Panc1 (cell line): ENCODE data around the gene FARP1. TPM values are rescaled to one million over a fixed set of nuclear protein-coding genes. Genes with fewer than 3 reads are reported as not detected.

Experiments used
- ATAC-seq: fragments of 200-7000 bp; cut with Tn5 transposase; 2 replicates; pipeline ENCODE4 v1.9.1; 2020; ENCODE audit warnings: mild to moderate bottlenecking, moderate library complexity
- BruUV-seq: library from RNA; stranded (reverse); fragments of 400-500 nt; replicated peaks from 2 replicates; lab custom pipeline; 2021; lab: Mats Ljungman, UMichigan
- CTCF ChIA-PET: fragments of 300-600 bp; sonication (Branson Sonifier 250); formaldehyde crosslinking; loops from one replicate; lab custom pipeline; 2022; ENCODE audit warnings: antibody characterized with exemption; lab: Charles Lee
- POLR2A ChIA-PET: fragments of 300-600 bp; sonication (Branson Sonifier 250); formaldehyde crosslinking; loops from one replicate; lab custom pipeline; 2022; ENCODE audit warnings: antibody characterized with exemption; lab: Charles Lee
- DNase-seq: peaks from one replicate; pipeline ENCODE4 v3.0.0-alpha.2; 2010; ENCODE audit warnings: low read depth, low spot score
- H3K27ac ChIP-seq: 2 replicates; pipeline ENCODE4 v1.5.1; 2011; ENCODE audit warnings: mild to moderate bottlenecking, low read length, inconsistent platforms
- H3K27me3 ChIP-seq: fragments of 200-500 bp; sonication (Bioruptor generic); 2 replicates; pipeline ENCODE4 v1.6.0; 2014; ENCODE audit warnings: low read length, inconsistent platforms; ENCODE audit not compliant: control insufficient read depth, insufficient read depth
- H3K36me3 ChIP-seq: fragments of 200-500 bp; sonication (Bioruptor generic); 2 replicates; pipeline ENCODE4 v1.5.1; 2014; ENCODE audit warnings: inconsistent platforms, mild to moderate bottlenecking, low read length, moderate library complexity; ENCODE audit not compliant: control insufficient read depth, insufficient read depth
- H3K4me1 ChIP-seq: 2 replicates; pipeline ENCODE4 v1.5.1; 2011; ENCODE audit warnings: inconsistent platforms, mild to moderate bottlenecking, low read length, moderate library complexity; ENCODE audit not compliant: control insufficient read depth, insufficient read depth
- H3K4me3 ChIP-seq, 2 experiments: 2 replicates each; pipeline ENCODE4 v1.5.1; 2011 to 2012; ENCODE audit warnings: low read depth in 2 of 2, low read length in 2 of 2, mild to moderate bottlenecking in 2 of 2, inconsistent platforms in 1 of 2, moderate library complexity in 1 of 2
- H3K9me3 ChIP-seq: fragments of 200-500 bp; sonication (Bioruptor generic); 2 replicates; pipeline ENCODE4 v1.5.1; 2014; ENCODE audit warnings: low read depth, mild to moderate bottlenecking, inconsistent platforms, low read length, moderate library complexity; ENCODE audit not compliant: control insufficient read depth, insufficient read depth
- CTCF ChIP-seq: fragments of 450-650 bp; IDR thresholded peaks from 2 replicates; pipeline ENCODE4 v1.5.1; 2017; ENCODE audit warnings: mild to moderate bottlenecking
- POLR2AphosphoS5 ChIP-seq: IDR thresholded peaks from 2 replicates; pipeline ENCODE4 v1.6.1; 2012; ENCODE audit warnings: mild to moderate bottlenecking, low read depth, low read length, moderate library complexity
- SIN3A ChIP-seq: IDR thresholded peaks from 2 replicates; pipeline ENCODE4 v1.6.1; 2012; ENCODE audit warnings: low read depth, mild to moderate bottlenecking, low read length, moderate library complexity, borderline replicate concordance; ENCODE audit not compliant: insufficient read depth
- TCF7L2 ChIP-seq: IDR thresholded peaks from 2 replicates; pipeline ENCODE4 v1.6.1; 2011; ENCODE audit warnings: mild to moderate bottlenecking, low read depth, low read length, inconsistent platforms
- in situ Hi-C: cut with HindIII; loops from 2 replicates; pipeline ENCODE4 v1.10.0; 2016; ENCODE audit warnings: low sequenced_read_pairs, low pct_unique_long_range_greater_than_20kb
- intact Hi-C: fragments of 100-400 bp; cut with micrococcal nuclease; formaldehyde crosslinking; loops from one replicate; pipeline ENCODE4 v1.10.0; 2022; ENCODE audit not compliant: unreplicated experiment
- total RNA-seq: library from RNA; stranded (reverse); gene quantifications from one replicate; pipeline ENCODE4 v1.2.1, GENCODE V29; 2021; ENCODE audit not compliant: unreplicated experiment
- TF ChIP-seq, protein P1 (sequence below), 2 experiments: IDR thresholded peaks; 2 replicates each; pipeline ENCODE4 v1.6.1; 2011 to 2012; ENCODE audit warnings: low read depth in 2 of 2, control low read depth in 1 of 2, low read length in 1 of 2, mild to moderate bottlenecking in 1 of 2, moderate library complexity in 1 of 2; ENCODE audit not compliant: insufficient read depth in 1 of 2

FARP1 gene
- total RNA-seq, 1 experiment from 2014 or later: 61.9 TPM

GRCh38 chr13:98451676-98452470, 309.0 kb downstream of the FARP1 start:
- no peak for DNase-seq
- Histone ChIP-seq H3K36me3 (peaks cover 2% of the 10 kb centered on the region; the same call in 1 of the 2 replicates), H3K9me3 (no peaks in the 10 kb centered on the region), H3K27me3 (no peaks in the 10 kb centered on the region), H3K27ac (no peak overlapping the region), H3K4me1 (no peaks in the 10 kb centered on the region), H3K4me3 (no peak overlapping the region)
- intact Hi-C loops: no loop called here
- ATAC-seq: no peak
- ChIA-PET POLR2A (no interaction called here), CTCF (no interaction called here)
- in situ Hi-C loops: no loop called here
- no TSS peak for BruUV-seq
- no peak for TF ChIP-seq TCF7L2
- TF ChIP-seq POLR2AphosphoS5: no peak
- no peak for TF ChIP-seq SIN3A
- TF ChIP-seq CTCF: no peak
- TF ChIP-seq, protein P1, sequence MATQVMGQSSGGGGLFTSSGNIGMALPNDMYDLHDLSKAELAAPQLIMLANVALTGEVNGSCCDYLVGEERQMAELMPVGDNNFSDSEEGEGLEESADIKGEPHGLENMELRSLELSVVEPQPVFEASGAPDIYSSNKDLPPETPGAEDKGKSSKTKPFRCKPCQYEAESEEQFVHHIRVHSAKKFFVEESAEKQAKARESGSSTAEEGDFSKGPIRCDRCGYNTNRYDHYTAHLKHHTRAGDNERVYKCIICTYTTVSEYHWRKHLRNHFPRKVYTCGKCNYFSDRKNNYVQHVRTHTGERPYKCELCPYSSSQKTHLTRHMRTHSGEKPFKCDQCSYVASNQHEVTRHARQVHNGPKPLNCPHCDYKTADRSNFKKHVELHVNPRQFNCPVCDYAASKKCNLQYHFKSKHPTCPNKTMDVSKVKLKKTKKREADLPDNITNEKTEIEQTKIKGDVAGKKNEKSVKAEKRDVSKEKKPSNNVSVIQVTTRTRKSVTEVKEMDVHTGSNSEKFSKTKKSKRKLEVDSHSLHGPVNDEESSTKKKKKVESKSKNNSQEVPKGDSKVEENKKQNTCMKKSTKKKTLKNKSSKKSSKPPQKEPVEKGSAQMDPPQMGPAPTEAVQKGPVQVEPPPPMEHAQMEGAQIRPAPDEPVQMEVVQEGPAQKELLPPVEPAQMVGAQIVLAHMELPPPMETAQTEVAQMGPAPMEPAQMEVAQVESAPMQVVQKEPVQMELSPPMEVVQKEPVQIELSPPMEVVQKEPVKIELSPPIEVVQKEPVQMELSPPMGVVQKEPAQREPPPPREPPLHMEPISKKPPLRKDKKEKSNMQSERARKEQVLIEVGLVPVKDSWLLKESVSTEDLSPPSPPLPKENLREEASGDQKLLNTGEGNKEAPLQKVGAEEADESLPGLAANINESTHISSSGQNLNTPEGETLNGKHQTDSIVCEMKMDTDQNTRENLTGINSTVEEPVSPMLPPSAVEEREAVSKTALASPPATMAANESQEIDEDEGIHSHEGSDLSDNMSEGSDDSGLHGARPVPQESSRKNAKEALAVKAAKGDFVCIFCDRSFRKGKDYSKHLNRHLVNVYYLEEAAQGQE (IDR thresholded peaks at IDR 0.05; ENCODE audit: insufficient read depth in 1 of 2, low read depth in 2 of 2, low read length in 1 of 2): no peak

GRCh38 chr13:98452851-98453843, 310.3 kb downstream of the FARP1 start:
- Histone ChIP-seq H3K4me1 (no peaks in the 10 kb centered on the region), H3K27me3 (no peaks in the 10 kb centered on the region), H3K27ac (no peak overlapping the region), H3K36me3 (peaks cover 2% of the 10 kb centered on the region; the same call in 1 of the 2 replicates), H3K4me3 (no peak overlapping the region), H3K9me3 (no peaks in the 10 kb centered on the region)
- no peak for DNase-seq
- no TSS peak for BruUV-seq
- ATAC-seq: no peak
- no peak for TF ChIP-seq POLR2AphosphoS5
- TF ChIP-seq, protein P1 (IDR thresholded peaks at IDR 0.05; ENCODE audit: insufficient read depth in 1 of 2, low read depth in 2 of 2, low read length in 1 of 2): no peak
- no peak for TF ChIP-seq CTCF
- no peak for TF ChIP-seq TCF7L2
- TF ChIP-seq SIN3A: no peak
- ChIA-PET CTCF (no interaction called here), POLR2A (no interaction called here)
- in situ Hi-C loops (no loop called here), intact Hi-C loops (no loop called here)
